ENCODE measurements around the gene RAP1GAP.

GRCh38 chr1:21594935-21595897 is 73.9 kb downstream of the RAP1GAP start:
- TF ChIP-seq EZH2 (IDR thresholded peaks at IDR 0.05): no peak
- TF ChIP-seq CTCF (IDR thresholded peaks at IDR 0.05): peak; percentile 77
